HG03060 (cell line): Measurements from ENCODE around the gene TBC1D20.
A peak's percentile ranks its signal among the peaks of the same experiment; 100 is the strongest.

ENCODE experiments used
- ATAC-seq: cut with Tn5 transposase; IDR thresholded peaks from one replicate; pipeline ENCODE4 v1.9.1; 2021; ENCODE audit warnings: low read depth, moderate number of reproducible peaks; ENCODE audit not compliant: unreplicated experiment

TBC1D20 gene

DNA sequence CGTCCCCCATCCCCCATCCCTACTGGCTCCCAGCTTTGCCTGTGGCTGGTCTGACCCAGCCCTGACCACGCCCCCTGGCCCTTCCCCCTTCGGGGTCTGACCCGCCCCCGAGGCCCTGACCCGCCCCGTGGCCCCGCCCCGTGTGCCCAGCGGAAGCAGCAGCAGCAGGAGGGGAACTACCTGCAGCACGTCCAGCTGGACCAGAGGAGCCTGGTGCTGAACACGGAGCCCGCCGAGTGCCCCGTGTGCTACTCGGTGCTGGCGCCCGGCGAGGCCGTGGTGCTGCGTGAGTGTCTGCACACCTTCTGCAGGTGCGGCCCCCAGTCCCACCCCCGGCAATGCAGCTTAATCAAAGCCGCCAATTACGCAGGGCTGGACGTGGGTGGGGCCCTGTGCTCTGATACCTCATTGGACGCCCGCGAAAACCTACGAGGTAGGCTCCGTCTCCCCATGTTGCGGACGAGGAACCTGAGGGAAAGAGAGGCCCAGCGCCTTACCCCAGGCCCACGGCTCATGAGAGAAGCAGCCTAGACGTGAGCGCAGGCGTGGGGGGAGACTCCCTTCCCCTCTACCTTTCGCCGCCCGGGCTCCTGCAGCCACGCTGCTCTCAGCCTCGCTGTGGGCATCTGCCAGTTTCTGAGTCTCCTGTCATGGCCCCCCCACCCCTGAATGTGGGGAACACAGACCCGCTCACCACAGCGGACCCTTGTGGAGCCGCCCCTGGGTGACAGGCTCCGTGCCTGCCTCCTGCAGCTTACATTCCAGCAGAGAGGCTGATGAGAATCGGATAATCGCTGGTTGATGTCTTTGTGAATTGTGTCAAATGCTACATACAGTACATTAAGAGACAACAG lies 41.4 kb downstream of the TBC1D20 start:
- no peak for ATAC-seq

DNA sequence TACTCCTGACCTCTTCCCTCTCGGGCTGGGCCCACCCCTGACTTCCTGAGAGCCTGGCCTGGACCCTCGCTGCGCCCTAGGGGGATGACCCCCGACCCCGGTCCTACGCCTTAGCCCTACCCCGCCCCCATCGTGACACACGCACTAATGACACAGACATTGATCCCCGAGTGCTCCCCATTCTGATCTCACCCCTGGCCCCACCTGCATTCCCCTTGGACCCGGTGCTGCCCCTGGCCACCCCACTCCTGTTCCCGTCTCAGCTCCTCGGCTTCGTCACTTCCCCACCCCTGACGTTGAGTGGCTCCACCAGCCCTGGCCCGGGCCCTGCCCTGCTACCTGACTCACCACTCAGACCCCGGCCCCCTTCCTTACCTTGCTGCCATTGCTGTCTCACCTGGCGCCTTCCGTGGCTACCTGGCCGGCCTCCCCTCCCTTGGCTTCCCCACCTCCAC lies 42.1 kb downstream of the TBC1D20 start:
- ATAC-seq: no peak

GRCh38 chr20:419556-420165 lies 42.7 kb downstream of the TBC1D20 start:
- no peak for ATAC-seq

DNA sequence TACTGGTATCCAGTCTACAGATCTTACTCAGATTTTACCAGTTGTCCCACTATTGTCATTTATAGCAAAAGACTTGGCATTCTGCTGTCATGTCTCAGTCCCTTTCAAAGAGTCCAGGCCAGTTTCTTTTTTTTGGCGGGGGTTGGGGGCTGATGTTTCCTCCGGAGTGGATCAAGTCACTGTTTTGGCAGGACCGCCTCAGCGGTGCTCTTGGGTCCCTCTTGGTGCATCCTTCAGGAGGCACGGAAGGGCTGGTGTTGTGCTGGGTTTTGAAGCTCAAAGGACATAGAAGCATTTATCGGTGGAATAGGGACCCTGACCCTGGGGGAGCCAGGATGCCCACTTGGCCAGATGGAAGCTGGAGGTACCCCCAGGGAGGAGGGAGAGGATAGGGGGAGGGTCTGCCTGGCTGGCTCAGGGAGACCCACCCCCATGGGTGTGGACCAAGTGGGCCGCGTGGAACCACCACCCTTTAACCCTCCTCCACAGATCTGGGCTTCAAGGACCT lies 43.4 kb downstream of the TBC1D20 start:
- ATAC-seq: no peak

GRCh38 chr20:417801-418342 lies 44.5 kb downstream of the TBC1D20 start:
- no peak for ATAC-seq

DNA sequence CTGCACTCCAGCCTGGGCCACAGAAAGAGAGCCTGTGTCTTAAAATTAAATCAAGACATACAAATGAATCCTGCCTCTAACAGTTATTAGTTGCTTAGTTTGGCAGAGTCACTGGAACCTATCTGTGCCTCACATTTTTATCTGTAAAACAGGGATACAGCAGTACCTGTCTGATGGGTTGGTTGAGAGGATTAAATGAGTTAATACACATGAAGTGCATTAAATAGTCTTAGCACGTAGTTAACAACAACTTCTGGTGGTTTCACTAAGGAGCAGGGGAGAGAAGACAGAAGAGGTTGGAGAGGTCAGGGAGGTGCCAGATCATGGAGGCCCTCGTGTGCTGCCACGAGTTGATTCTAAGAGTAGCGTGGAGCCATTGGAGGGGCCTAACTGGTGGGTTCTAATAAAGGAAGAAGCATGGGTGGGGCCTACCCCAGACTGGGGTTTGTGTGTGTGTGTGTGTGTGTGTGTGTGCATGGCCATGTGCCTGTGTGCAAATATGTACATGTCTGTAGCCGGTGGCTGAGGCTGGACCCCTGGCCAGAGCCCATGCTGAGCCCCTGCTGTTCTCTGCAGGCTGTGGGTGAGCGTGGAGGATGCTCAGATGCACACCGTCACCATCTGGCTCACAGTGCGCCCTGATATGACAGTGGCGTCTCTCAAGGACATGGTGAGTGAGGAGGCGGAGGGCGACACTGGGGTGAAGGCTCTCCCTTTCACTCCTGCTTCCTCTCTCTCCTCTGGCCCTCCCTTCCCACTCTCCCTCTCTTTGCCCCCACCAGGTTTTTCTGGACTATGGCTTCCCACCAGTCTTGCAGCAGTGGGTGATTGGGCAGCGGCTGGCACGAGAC lies 45.2 kb downstream of the TBC1D20 start:
- no peak for ATAC-seq

DNA sequence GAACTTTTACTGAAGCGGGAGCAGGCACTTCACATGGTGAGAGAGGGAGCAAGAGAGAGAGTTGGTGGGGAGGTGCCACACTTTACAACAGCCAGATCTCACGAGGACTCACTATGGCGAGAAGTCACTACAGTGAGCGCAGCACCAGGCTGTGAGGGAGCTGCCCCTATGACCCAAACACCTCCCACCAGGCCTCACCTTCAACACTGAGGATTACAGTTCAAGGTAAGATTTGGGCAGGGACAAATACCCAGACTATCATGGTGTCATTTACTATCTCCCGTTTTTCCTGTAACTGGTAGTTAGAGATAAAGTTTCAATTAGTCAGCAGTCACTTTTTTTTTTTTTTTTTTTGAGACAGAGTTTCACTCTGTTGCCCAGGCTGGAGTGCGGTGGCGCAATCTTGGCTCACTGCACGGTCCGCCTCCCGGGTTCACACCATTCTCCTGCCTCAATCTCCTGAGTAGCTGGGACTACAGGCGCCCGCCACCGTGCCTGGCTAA lies 46.5 kb downstream of the TBC1D20 start:
- ATAC-seq: no peak

DNA sequence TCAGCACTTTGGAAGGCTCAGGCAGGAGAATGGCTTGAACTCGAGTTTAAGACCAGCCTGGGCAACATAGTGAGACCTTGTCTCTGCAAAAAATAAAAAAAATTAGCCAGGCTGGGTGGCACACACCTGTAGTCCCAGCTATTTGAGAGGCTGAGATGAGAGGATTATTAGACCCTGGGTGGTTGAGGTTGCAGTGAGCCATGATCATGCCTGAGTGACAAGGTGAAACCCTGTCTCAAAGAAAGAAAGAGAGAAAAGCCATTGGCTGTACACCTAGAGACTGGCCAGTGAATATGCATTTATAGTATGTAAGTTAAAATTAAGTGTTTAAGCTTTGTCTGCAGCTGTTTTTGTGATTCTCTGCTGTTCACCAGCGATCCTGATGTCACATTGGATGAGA lies 48.2 kb downstream of the TBC1D20 start:
- ATAC-seq: no peak

DNA sequence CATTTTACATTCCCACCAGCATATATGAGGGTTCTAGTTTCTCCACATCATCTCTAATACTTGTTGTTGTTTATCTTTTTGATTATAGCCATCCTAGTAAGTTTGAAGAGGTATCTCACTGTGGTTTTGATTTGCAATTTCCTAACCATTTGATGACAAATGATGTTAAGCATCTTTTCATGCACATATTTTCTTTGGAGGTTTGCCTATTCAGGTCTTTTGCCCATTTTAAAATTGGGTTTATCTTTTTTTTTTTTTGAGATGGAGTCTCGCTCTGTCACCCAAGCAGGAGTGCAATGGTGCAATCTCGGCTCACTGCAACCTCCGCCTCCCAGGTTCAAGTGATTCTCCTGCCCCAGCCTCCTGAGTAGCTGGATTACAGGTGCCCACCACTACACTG lies 50.3 kb downstream of the TBC1D20 start:
- no peak for ATAC-seq

DNA sequence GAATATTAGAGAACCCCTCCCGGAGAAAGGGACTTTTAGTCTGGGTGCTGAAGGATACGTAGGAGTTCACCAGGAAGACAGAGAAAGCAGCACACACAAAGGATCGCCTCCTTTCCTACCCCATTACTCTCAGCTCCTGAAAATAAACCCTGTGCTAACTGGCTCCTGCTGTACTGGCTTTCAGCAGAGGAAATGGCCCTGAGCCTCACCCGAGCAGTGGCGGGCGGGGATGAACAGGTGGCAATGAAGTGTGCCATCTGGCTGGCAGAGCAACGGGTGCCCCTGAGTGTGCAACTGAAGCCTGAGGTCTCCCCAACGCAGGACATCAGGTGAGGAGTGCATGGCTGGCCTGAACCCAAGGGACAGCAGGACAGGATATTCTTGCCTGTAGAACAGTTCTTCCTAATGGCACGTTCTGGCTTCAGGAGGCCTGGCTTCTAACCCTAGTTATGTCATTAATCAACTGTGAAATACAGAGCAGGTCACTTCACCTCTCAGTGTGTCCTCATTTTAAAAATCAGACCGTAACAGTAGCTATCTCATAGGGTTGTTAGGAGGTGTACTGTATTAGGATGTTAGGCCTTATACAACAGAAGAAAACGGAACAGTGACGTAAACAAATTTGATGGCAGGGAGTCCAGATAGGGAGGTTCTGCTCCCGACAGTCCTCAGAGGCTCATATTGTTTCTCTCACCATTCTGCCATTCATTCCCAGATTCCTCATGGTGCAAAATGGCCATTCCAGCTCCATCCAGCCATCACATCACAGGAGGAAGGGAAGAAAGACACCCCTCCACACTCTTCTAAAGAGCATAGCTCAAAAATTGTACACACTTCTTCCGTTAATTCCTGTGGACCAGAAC lies 52.4 kb downstream of the TBC1D20 start:
- no peak for ATAC-seq

- no peak for ATAC-seq
Observed at GRCh38 chr20:408843-409696, 53.3 kb downstream of the TBC1D20 start.

- ATAC-seq: peak; percentile 36
Observed at GRCh38 chr20:407953-408842, 54.1 kb downstream of the TBC1D20 start, which contains the start of gene RBCK1. Gene RBCK1 (plus strand): TSS chr20:408299. CDS start chr20:408758, 459 bp downstream.

GRCh38 chr20:407133-407952 lies 55.0 kb downstream of the TBC1D20 start:
- peak; percentile 39 for ATAC-seq

GRCh38 chr20:406200-407132 lies 55.9 kb downstream of the TBC1D20 start:
- ATAC-seq: no peak

- no peak for ATAC-seq
Observed at GRCh38 chr20:404088-404487, 58.2 kb downstream of the TBC1D20 start.

GRCh38 chr20:403582-403957 lies 58.8 kb downstream of the TBC1D20 start:
- ATAC-seq: no peak
